Liver (tissue), 3 donors: Measurements from ENCODE around the gene SNX1.

Source experiments
- CTCF ChIP-seq: fragments of 150-350 bp; IDR thresholded peaks from 2 replicates; pipeline ENCODE4 v1.5.1; 2017; ENCODE audit warnings: improper control_type of control experiment, low read depth, low read length; ENCODE audit not compliant: missing input control
- EGR1 ChIP-seq, 2 donors: IDR thresholded peaks; 2 replicates each; pipeline ENCODE4 v1.6.1; 2016 to 2018; ENCODE audit warnings: antibody characterized with exemption in 2 of 2, low read depth in 2 of 2
- GABPA ChIP-seq, 2 donors: IDR thresholded peaks in 1 of 2; conservative IDR thresholded peaks in 1 of 2; 2 replicates each; pipeline ENCODE4 v1.6.1; 2016; ENCODE audit warnings: antibody characterized with exemption in 2 of 2, mild to moderate bottlenecking in 1 of 2, moderate library complexity in 1 of 2
- MAX ChIP-seq: IDR thresholded peaks from 2 replicates; pipeline ENCODE4 v1.6.1; 2016; ENCODE audit warnings: antibody characterized with exemption
- REST ChIP-seq: IDR thresholded peaks from 2 replicates; pipeline ENCODE4 v1.6.1; 2016; ENCODE audit warnings: antibody characterized with exemption, mild to moderate bottlenecking
- RXRA ChIP-seq, 2 donors: IDR thresholded peaks; 2 replicates each; pipeline ENCODE4 v1.6.1; 2017 to 2018; ENCODE audit warnings: antibody characterized with exemption in 2 of 2, mild to moderate bottlenecking in 1 of 2
- SP1 ChIP-seq: IDR thresholded peaks from 2 replicates; pipeline ENCODE4 v1.6.1; 2018; ENCODE audit warnings: antibody characterized with exemption, mild to moderate bottlenecking
- YY1 ChIP-seq: IDR thresholded peaks from 2 replicates; pipeline ENCODE4 v1.6.1; 2016; ENCODE audit warnings: antibody characterized with exemption, mild to moderate bottlenecking
- donor health status: healthy.
- donor health status: healthy.

- TF ChIP-seq REST (no peak), CTCF (no peak), EGR1 (IDR thresholded peaks at IDR 0.05; ENCODE audit: low read depth in 2 of 2) (no peak), MAX (no peak), SP1 (no peak), GABPA (IDR thresholded peaks at IDR 0.05 in 1 of 2, conservative IDR thresholded peaks at IDR 0.05 in 1 of 2) (no peak), RXRA (IDR thresholded peaks at IDR 0.05) (no peak), YY1 (no peak)
These were observed 23.6 kb upstream of the SNX1 start for GRCh38 chr15:64071931-64072765.
